Esophagus muscularis mucosa (tissue), 4 donors: Measurements from ENCODE around the gene NID2. TPM values are rescaled to one million over a fixed set of nuclear protein-coding genes. Genes with fewer than 3 reads are reported as not detected.

Source experiments
- DNase-seq: peaks from one replicate; pipeline ENCODE4 v3.0.0-alpha.2; 2017; ENCODE audit errors: extremely low spot score
- H3K27ac ChIP-seq, 4 donors: fragments of 200-600 bp; sonication (generic); replicated peaks in 1 of 4; 1 replicate in 3 of 4; 2 replicates in 1 of 4; pipeline ENCODE4 v1.5.1; 2016 to 2019; ENCODE audit warnings: mild to moderate bottlenecking in 1 of 4
- H3K27me3 ChIP-seq, 4 donors: fragments of 200-600 bp; sonication (generic); one replicate each; pipeline versions ENCODE4 v1.5.1 to v1.6.0; 2016 to 2019
- H3K36me3 ChIP-seq, 4 donors: fragments of 200-600 bp; sonication (generic); one replicate each; pipeline ENCODE4 v1.5.1; 2016 to 2019
- H3K4me1 ChIP-seq, 4 donors: fragments of 200-600 bp; sonication (generic); one replicate each; pipeline ENCODE4 v1.5.1; 2016 to 2019
- H3K4me3 ChIP-seq, 4 donors: fragments of 200-600 bp; sonication (generic); 1 replicate in 2 of 4; 2 replicates in 2 of 4; pipeline ENCODE4 v1.5.1; 2016 to 2019; ENCODE audit warnings: mild to moderate bottlenecking in 4 of 4, moderate library complexity in 1 of 4
- H3K9me3 ChIP-seq, 4 donors: fragments of 200-600 bp; sonication (generic); 1 replicate in 3 of 4; 2 replicates in 1 of 4; pipeline ENCODE4 v1.5.1; 2016 to 2019
- EP300 ChIP-seq: sonication (generic); formaldehyde crosslinking; IDR thresholded peaks from one replicate; pipeline ENCODE4 v1.6.1; 2017; ENCODE audit warnings: antibody characterized with exemption
- POLR2A ChIP-seq: fragments of 450-650 bp; IDR thresholded peaks from one replicate; pipeline ENCODE4 v1.6.1; 2017; ENCODE audit warnings: antibody characterized with exemption, moderate library complexity, mild to moderate bottlenecking, low read depth
- POLR2AphosphoS5 ChIP-seq, 2 donors: sonication (generic); formaldehyde crosslinking; IDR thresholded peaks; one replicate each; pipeline ENCODE4 v1.6.1; 2017; ENCODE audit warnings: antibody characterized with exemption in 2 of 2
- WGBS: methylation state at CpG from one replicate; pipeline ENCODE4 v1.1.5; 2018; 5-methylcytosine and 5-hydroxymethylcytosine counted together
- intact Hi-C: fragments of 100-400 bp; cut with DNase I; formaldehyde crosslinking; loops from one replicate; pipeline ENCODE4 v1.15.1; 2023
- total RNA-seq, 4 donors: library from RNA; depleted of rRNA; stranded (reverse); fragments of >200 nt; gene quantifications; one replicate each; pipeline versions ENCODE4 v1.1.0 to v1.2.1, GENCODE V29; 2016
- TF ChIP-seq, protein P1 (sequence below), 3 experiments: fragments of 200-600 bp in 2 of 3; fragments of 450-650 bp in 1 of 3; sonication (generic) in 2 of 3; IDR thresholded peaks; one replicate each; pipeline ENCODE4 v1.5.1; 2017 to 2019; ENCODE audit warnings: antibody characterized with exemption in 3 of 3, mild to moderate bottlenecking in 2 of 3, moderate library complexity in 1 of 3

The NID2 gene
- total RNA-seq, 4 donors from 2014 or later: 40.4 to 77.2 (median 57.5) TPM

DNA sequence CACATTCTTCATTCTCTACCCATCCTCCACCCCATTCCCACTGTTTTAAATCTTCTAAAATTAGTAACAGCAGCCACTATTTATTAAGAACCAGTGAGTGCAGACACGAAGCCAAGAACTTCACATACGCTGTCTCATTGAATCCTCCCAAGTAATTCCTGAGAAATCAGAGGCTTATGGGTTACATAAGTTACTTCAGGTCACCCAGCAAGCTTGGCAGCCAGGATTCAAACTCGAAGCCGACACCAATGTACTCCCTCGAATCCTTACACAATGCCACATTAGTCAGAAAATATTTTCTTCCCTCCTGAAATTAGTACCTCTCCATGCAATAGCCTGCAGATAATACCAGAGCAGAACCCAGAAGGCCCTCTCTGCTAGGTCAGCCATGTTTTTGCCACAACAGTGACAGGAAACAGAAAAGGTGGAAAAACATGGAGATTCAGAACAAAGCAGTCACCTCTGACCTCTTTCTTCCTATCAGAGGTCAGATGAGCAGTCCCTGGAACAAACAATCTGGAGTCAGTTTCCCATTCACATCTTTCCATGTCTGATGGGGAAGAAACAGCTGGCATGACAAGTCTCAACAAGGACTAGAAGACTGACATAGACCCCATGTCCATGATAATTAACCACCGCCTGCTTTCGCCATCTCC is 16.4 kb downstream of the NID2 start:
- H3K27me3 ChIP-seq: no peaks in the 10 kb centered on the region
- H3K9me3 ChIP-seq: no peaks in the 10 kb centered on the region
- peaks cover 0 to 13% (median 3%) of the 10 kb centered on the region in 4 donors for H3K36me3 ChIP-seq
- H3K4me3 ChIP-seq: peak overlapping the region in 2 of 4 donors; percentile 10 to 17
- DNase-seq: peak; percentile 92
- TF ChIP-seq, protein P1, sequence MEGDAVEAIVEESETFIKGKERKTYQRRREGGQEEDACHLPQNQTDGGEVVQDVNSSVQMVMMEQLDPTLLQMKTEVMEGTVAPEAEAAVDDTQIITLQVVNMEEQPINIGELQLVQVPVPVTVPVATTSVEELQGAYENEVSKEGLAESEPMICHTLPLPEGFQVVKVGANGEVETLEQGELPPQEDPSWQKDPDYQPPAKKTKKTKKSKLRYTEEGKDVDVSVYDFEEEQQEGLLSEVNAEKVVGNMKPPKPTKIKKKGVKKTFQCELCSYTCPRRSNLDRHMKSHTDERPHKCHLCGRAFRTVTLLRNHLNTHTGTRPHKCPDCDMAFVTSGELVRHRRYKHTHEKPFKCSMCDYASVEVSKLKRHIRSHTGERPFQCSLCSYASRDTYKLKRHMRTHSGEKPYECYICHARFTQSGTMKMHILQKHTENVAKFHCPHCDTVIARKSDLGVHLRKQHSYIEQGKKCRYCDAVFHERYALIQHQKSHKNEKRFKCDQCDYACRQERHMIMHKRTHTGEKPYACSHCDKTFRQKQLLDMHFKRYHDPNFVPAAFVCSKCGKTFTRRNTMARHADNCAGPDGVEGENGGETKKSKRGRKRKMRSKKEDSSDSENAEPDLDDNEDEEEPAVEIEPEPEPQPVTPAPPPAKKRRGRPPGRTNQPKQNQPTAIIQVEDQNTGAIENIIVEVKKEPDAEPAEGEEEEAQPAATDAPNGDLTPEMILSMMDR (IDR thresholded peaks at IDR 0.05): no peak
- peak; percentile 62 to 75 for TF ChIP-seq POLR2AphosphoS5 (IDR thresholded peaks at IDR 0.05)
- no peak for TF ChIP-seq POLR2A
- 36% methylated on average over 7 of the region's 7 CpGs for WGBS
- H3K27ac ChIP-seq: peak overlapping the region; percentile 82 to 92 (median 84)
- intact Hi-C loops: no loop called here
- peaks cover 75 to 88% (median 81%) of the 10 kb centered on the region in 4 donors for H3K4me1 ChIP-seq

DNA sequence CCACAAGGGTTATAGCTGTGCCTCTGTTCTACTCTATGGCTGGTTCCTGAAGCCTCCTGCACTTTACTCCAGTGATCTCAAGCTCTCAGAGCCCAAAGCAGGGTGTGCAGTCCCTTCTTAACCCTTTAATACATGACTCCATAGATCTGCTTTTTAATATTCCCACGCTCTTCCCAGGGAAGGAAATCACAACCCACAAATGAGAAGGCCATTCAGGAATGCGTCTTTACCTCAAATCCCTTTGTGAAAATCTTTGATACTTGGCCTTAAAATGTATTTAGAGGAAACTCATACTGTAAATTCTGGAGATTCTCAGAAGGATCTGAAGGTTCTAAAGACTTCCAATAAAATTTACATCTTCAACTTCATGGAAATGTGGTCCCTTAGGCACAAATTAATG is 17.0 kb downstream of the NID2 start:
- intact Hi-C loops: no loop called here
- peak; percentile 21 for DNase-seq
- Histone ChIP-seq H3K36me3 (peaks cover 0 to 13% (median 3%) of the 10 kb centered on the region in 4 donors), H3K27ac (peak overlapping the region; percentile 82 to 92 (median 84)), H3K4me3 (peak overlapping the region in 1 of 4 donors; percentile 10), H3K4me1 (peaks cover 81 to 94% (median 87%) of the 10 kb centered on the region in 4 donors), H3K27me3 (no peaks in the 10 kb centered on the region), H3K9me3 (no peaks in the 10 kb centered on the region)
- TF ChIP-seq POLR2AphosphoS5 (IDR thresholded peaks at IDR 0.05): no peak
- no peak for TF ChIP-seq EP300
- no peak for TF ChIP-seq POLR2A
- TF ChIP-seq, protein P1 (IDR thresholded peaks at IDR 0.05): no peak
- 53% methylated on average over 2 of the region's 2 CpGs for whole genome bisulfite sequencing

DNA sequence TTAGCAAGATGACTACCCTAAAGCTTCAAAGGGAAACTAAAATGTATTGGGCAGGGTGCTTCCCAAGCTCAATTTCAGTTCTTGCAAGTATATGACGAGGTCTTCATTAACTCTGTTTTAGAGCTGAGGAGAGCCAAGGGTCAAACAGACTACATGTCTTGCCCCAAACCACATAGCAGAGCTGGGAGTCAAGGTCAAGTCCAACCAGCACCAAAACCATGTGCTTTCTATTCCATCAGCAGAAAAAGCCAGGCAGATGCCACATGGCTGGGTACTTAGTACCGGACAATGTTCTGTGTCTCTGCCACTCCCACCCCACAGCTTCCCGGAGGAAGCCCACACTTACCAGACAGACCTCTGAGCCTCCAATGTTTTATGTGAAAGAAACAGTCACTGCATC is 17.6 kb downstream of the NID2 start:
- peak overlapping the region in 2 of 4 donors; percentile 3 to 10 for H3K4me3 ChIP-seq
- H3K27me3 ChIP-seq: no peaks in the 10 kb centered on the region
- H3K36me3 ChIP-seq: peaks cover 0 to 13% (median 3%) of the 10 kb centered on the region in 4 donors
- WGBS: 53% methylated on average over 3 of the region's 3 CpGs
- intact Hi-C loops: no loop called here
- TF ChIP-seq, protein P1 (IDR thresholded peaks at IDR 0.05): no peak
- TF ChIP-seq POLR2A (no peak), EP300 (no peak), POLR2AphosphoS5 (IDR thresholded peaks at IDR 0.05) (no peak)
- peak overlapping the region; percentile 82 to 92 (median 84) for H3K27ac ChIP-seq
- no peaks in the 10 kb centered on the region for H3K9me3 ChIP-seq
- peak; percentile 79 for DNase-seq
- peaks cover 87 to 100% (median 93%) of the 10 kb centered on the region in 4 donors for H3K4me1 ChIP-seq

DNA sequence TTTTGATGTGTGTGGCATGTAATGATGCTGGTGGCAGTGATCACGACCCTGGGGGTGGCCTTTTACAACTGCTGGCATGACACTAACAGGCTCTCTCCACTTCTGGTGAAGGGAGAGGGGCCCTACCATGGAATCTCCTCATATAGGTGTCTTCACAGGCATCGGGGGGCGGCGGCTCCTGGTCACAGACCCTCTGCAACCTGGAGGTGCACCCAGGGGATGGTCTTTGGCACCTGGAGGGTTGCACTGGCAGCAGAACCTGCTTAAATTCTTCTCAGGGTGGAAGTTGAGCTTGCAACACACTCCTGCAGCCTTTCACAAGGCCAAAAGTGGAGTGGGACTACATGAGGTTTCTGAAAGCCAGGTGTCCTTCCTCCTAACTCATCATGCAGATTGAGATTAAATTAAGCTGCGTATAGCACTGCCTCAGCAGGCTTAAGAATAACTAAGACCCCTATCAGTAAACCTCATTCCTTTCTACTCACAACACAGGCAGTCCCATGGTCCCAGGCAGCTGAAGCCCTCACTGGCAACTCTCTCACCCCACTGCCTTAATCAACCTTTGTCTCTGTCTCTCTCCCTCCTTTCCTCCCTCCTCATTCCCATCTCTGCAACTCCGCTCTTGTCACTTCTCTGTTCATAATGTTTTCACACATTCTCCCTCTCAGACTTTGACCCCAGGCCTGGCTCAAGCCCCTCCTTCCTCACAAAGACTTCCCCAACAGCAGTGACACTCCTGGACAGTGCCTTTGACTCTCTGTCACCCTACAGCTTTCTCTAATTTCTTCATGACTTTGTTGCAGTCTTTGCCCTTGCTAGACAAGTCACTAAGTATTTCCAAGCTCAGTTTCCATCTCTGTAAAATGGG is 18.9 kb downstream of the NID2 start:
- DNase-seq: peak; percentile 90
- WGBS: 80% methylated on average over 5 of the region's 6 CpGs
- H3K4me3 ChIP-seq: no peak overlapping the region
- no peak for TF ChIP-seq EP300
- TF ChIP-seq, protein P1 (IDR thresholded peaks at IDR 0.05): no peak
- no peak for TF ChIP-seq POLR2A
- TF ChIP-seq POLR2AphosphoS5 (IDR thresholded peaks at IDR 0.05): no peak
- intact Hi-C loops: no loop called here
- H3K27me3 ChIP-seq: no peaks in the 10 kb centered on the region
- no peaks in the 10 kb centered on the region for H3K9me3 ChIP-seq
- peak overlapping the region; percentile 82 to 92 (median 84) for H3K27ac ChIP-seq
- H3K4me1 ChIP-seq: peaks cover 95 to 100% (median 100%) of the 10 kb centered on the region in 4 donors
- H3K36me3 ChIP-seq: peaks cover 0 to 9% (median 3%) of the 10 kb centered on the region in 4 donors
